DMS114 treated with DMSO at 0.1 percent for 48 hours (cell line): ENCODE measurements around the gene SLC25A43.
"Not testable (repeated sequence)": the region's sequence is repeated elsewhere in the genome, so short reads cannot be mapped to it uniquely, and the experiment has no call there.

Experiments used
- DNase-seq: peaks from one replicate; lab custom pipeline; 2025; ENCODE audit not compliant: unreplicated experiment; lab: John Stamatoyannopoulos, UW

SLC25A43 gene

GRCh38 chrX:119406776-119407175 is 7.6 kb downstream of the SLC25A43 start:
- no peak for DNase-seq

GRCh38 chrX:119407681-119408080 is 8.5 kb downstream of the SLC25A43 start:
- DNase-seq = no peak

GRCh38 chrX:119410027-119410819 is 11.1 kb downstream of the SLC25A43 start:
- no peak for DNase-seq

GRCh38 chrX:119410854-119411253 is 11.7 kb downstream of the SLC25A43 start:
- DNase-seq = no peak

- DNase-seq = no peak
Observed at GRCh38 chrX:119411959-119412358, 12.8 kb downstream of the SLC25A43 start.

GRCh38 chrX:119417376-119417775 is 18.2 kb downstream of the SLC25A43 start:
- DNase-seq = no peak

- no peak for DNase-seq
Observed at GRCh38 chrX:119417842-119418241, 18.7 kb downstream of the SLC25A43 start.

GRCh38 chrX:119419146-119419545 is 20.0 kb downstream of the SLC25A43 start:
- DNase-seq = no peak

- DNase-seq = no peak
Observed at GRCh38 chrX:119419898-119420297, 20.8 kb downstream of the SLC25A43 start.

GRCh38 chrX:119421016-119421705 is 22.0 kb downstream of the SLC25A43 start:
- DNase-seq = no peak

- no peak for DNase-seq
Observed at GRCh38 chrX:119423631-119424030, 24.5 kb downstream of the SLC25A43 start.

GRCh38 chrX:119424999-119425398 is 25.9 kb downstream of the SLC25A43 start:
- DNase-seq = no peak

GRCh38 chrX:119427024-119427794 is 28.1 kb downstream of the SLC25A43 start:
- no peak for DNase-seq

- DNase-seq = no peak
Observed at GRCh38 chrX:119427795-119428185, 28.7 kb downstream of the SLC25A43 start.

GRCh38 chrX:119429471-119429870 is 30.3 kb downstream of the SLC25A43 start:
- DNase-seq = no peak

- DNase-seq = not testable (repeated sequence)
Observed at GRCh38 chrX:119441295-119441694, 42.2 kb downstream of the SLC25A43 start.

GRCh38 chrX:119442286-119442685 is 43.1 kb downstream of the SLC25A43 start:
- DNase-seq = no peak

- DNase-seq = no peak
Observed at GRCh38 chrX:119453202-119453601, 54.1 kb downstream of the SLC25A43 start.

GRCh38 chrX:119455264-119455663 is 56.1 kb downstream of the SLC25A43 start:
- DNase-seq = no peak

GRCh38 chrX:119459181-119459580 is 60.0 kb downstream of the SLC25A43 start:
- no peak for DNase-seq

- DNase-seq = no peak
Observed at GRCh38 chrX:119465555-119465954, 66.4 kb downstream of the SLC25A43 start.

GRCh38 chrX:119466970-119467369 is 67.8 kb downstream of the SLC25A43 start:
- no peak for DNase-seq
